ENCODE results near the gene TP53RK. TPM values are rescaled to one million over a fixed set of nuclear protein-coding genes. Genes with fewer than 3 reads are reported as not detected.

The TP53RK gene
- total RNA-seq, 2 donors from 2014 or later, result 6.6 to 11.7 TPM

DNA sequence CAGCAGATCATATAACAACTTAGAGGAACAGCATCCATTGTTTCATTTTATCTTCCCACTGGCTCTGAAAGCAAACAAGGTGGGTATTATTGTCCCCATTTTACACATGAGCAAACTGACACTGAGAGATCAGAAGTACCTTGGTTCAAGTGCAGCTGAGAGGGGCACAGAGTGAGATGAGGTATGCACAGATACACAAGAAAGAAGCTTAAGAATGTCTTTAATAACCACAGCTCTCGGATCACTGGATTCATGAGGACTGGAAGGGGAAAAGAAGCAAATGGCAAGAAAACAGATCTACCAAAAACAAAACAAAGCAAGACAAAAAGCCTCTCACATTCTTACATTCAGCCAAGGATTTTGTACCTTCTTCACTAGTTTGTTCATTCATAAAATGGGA lies 30.8 kb upstream of the TP53RK start:
- peaks cover 20% of the 10 kb centered on the region for H3K4me1 ChIP-seq
- no peaks in the 10 kb centered on the region for H3K27me3 ChIP-seq
- H3K27ac ChIP-seq, result no peak overlapping the region
- intact Hi-C loops (cut with DNase I), result no loop called here
- H3K4me3 ChIP-seq, result no peak overlapping the region
- H3K9me3 ChIP-seq, result no peaks in the 10 kb centered on the region
- peaks cover 0 to 7% of the 10 kb centered on the region in 2 donors for H3K36me3 ChIP-seq (replicated peaks in 1 of 2; ENCODE audit: insufficient read depth in 1 of 2, low read depth in 2 of 2)
- ATAC-seq (no peak), DNase-seq (no peak)
- TF ChIP-seq, protein P1, sequence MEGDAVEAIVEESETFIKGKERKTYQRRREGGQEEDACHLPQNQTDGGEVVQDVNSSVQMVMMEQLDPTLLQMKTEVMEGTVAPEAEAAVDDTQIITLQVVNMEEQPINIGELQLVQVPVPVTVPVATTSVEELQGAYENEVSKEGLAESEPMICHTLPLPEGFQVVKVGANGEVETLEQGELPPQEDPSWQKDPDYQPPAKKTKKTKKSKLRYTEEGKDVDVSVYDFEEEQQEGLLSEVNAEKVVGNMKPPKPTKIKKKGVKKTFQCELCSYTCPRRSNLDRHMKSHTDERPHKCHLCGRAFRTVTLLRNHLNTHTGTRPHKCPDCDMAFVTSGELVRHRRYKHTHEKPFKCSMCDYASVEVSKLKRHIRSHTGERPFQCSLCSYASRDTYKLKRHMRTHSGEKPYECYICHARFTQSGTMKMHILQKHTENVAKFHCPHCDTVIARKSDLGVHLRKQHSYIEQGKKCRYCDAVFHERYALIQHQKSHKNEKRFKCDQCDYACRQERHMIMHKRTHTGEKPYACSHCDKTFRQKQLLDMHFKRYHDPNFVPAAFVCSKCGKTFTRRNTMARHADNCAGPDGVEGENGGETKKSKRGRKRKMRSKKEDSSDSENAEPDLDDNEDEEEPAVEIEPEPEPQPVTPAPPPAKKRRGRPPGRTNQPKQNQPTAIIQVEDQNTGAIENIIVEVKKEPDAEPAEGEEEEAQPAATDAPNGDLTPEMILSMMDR (IDR thresholded peaks at IDR 0.05), result no peak
- TF ChIP-seq POLR2A (IDR thresholded peaks at IDR 0.05), result no peak
- 95 to 97% methylated on average over 1 of the region's 1 CpG for WGBS, 2 donors

DNA sequence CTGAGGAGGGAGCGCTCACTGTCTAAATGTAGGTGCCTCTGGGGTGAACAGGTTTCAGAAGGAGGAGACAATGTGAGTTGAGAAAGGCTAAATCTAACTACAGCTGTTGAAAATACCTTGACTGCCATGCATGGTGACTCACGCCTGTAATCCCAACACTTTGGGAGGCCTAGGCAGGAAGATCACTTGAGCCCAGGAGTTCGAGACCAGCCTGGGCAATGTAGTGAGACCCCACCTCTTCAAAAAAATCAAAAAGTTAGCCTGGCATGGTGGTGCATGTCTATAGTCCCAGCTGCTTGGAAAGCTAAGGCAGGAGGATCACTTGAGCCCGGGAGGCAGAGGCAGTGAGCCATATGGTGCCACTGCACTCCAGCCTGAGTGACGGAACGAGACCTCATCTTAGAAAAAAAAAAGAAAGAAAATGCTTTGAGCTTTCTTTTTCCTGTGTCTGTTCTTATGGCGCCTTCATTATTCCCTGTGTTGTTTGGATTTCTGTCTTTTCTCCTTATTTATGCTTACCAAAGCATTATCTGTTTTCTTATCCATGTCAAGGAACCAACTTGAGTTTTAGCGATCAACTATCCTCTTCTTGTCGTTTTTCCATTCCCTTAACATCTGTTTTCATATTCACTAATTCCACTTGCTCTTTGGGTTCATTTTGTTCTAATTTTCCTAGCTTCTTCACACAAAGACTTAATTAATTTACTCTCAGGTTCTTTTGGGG lies 28.7 kb upstream of the TP53RK start:
- Histone ChIP-seq H3K4me3 (no peak overlapping the region), H3K9me3 (no peaks in the 10 kb centered on the region), H3K27me3 (no peaks in the 10 kb centered on the region), H3K4me1 (peaks cover 41% of the 10 kb centered on the region), H3K36me3 (replicated peaks in 1 of 2; ENCODE audit: insufficient read depth in 1 of 2, low read depth in 2 of 2) (peaks cover 0 to 7% of the 10 kb centered on the region in 2 donors), H3K27ac (no peak overlapping the region)
- TF ChIP-seq, protein P1 (IDR thresholded peaks at IDR 0.05), result no peak
- TF ChIP-seq POLR2A (IDR thresholded peaks at IDR 0.05), result no peak
- 88 to 95% methylated on average over 9 of the region's 9 CpGs for WGBS, 2 donors
- no peak for DNase-seq
- intact Hi-C loops (cut with DNase I), result no loop called here
- no peak for ATAC-seq

DNA sequence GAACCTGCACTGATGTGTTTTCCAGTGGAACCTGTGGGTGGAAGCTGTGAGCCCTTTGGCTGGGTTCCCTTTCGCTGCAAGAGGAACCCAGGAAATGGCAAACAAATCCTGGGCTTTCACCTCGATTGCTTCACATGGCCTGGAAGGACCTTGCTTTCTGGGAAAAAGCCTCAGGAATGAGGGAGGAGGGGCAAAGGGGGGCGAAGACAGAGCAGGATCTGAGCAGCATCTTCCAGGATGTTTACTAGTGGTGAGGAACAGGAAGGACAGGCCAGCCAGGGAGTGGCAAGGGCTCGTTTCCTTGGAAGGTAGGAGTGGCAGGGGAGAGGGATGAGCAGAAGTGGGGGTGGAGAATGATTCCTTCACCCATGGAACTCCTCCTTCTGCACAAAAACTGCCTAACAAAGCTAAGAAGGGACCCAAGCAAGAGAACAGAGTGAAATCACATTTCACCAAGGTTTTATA lies 26.1 kb upstream of the TP53RK start:
- peak in 2 of 4 donors; percentile 37 to 46 for DNase-seq
- H3K4me3 ChIP-seq, result no peak overlapping the region
- H3K27ac ChIP-seq, result peak overlapping the region in 1 of 4 donors; percentile 40
- peak; percentile 34 for ATAC-seq
- H3K36me3 ChIP-seq (replicated peaks in 1 of 2; ENCODE audit: insufficient read depth in 1 of 2, low read depth in 2 of 2), result peaks cover 0 to 6% of the 10 kb centered on the region in 2 donors
- intact Hi-C loops (cut with DNase I), result no loop called here
- no peaks in the 10 kb centered on the region for H3K9me3 ChIP-seq
- TF ChIP-seq POLR2A (IDR thresholded peaks at IDR 0.05), result no peak
- TF ChIP-seq, protein P1 (IDR thresholded peaks at IDR 0.05), result no peak
- peaks cover 53% of the 10 kb centered on the region for H3K4me1 ChIP-seq
- WGBS, 2 donors, result 35 to 44% methylated on average over 4 of the region's 4 CpGs
- no peaks in the 10 kb centered on the region for H3K27me3 ChIP-seq

DNA sequence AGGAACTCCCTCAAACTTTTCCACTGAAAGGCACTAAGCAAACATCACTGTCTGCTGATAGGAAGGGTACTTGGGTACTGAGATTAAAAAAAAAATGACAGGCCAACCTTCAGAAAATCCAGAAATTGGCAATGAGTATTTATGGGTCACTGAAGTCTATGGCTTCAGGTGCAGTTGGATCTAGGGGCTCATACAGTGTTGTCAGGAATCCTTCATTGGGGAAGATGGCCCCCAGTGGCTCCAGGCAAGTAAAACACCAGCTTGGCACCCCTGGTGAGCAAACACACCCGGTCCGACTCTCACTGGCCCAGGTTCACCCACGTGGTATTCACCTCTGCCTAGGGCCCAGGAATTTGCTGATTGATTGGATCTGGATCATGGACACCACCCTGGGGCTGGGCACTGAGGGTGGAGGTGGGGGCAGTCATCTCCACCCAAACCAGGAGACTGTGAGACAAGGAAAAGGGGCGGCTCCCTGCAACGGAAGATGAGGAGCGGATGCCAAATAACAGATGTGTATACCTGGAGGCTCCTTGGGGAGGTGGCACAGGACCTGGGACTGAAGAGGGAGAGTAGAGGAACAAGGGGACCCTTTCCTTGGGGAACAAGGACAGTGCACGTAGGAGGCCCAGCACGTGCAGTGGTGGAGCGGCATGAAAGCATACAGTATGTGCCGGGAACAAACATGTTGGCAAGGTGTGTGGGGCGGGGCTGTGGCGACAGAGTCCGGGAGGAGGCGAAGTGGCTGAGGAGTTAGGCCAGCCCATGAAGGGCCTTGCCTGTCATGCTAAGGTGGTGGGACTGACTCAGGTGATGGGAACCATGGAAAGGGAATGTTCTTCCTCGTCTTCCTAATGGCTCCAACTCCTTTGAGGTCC lies 25.0 kb upstream of the TP53RK start:
- DNase-seq (no peak), ATAC-seq (no peak)
- Histone ChIP-seq H3K36me3 (replicated peaks in 1 of 2; ENCODE audit: insufficient read depth in 1 of 2, low read depth in 2 of 2) (no peaks in the 10 kb centered on the region), H3K27ac (no peak overlapping the region), H3K4me1 (peaks cover 56% of the 10 kb centered on the region), H3K4me3 (no peak overlapping the region), H3K27me3 (no peaks in the 10 kb centered on the region), H3K9me3 (no peaks in the 10 kb centered on the region)
- TF ChIP-seq POLR2A (IDR thresholded peaks at IDR 0.05), result no peak
- TF ChIP-seq, protein P1 (IDR thresholded peaks at IDR 0.05), result no peak
- WGBS, 2 donors, result 71 to 72% methylated on average over 10 to 15 of the region's 15 CpGs
- intact Hi-C loops (cut with DNase I), result no loop called here

Data from body of pancreas (tissue), 4 donors.